Measurements from ENCODE around the gene CENPB. TPM values are rescaled to one million over a fixed set of nuclear protein-coding genes. Genes with fewer than 3 reads are reported as not detected.

CENPB gene
- total RNA-seq, 1 experiment from 2014 or later = 84.3 TPM

DNA sequence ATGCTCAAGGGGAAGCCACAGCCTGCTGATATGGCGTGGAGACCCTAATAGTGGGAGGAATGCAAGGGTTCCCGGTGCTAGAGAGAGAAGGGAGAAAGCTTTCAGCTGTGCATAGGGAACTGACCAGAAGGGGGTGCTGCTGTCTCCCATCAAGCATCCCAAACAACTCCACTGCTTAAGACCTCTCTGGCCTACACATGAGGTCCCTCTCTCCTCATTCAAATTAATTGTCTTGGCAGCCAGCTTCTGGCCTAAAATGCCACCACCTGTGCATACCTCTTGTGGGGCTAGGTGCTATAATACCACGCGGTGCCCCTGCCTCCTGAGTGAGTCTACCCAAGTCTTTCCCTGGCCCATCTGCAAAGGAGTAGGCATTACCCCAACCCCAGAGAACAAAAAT is 33.4 kb downstream of the CENPB start:
- ChIA-PET POLR2A (no interaction called here), CTCF (interaction anchor here (0.7 to 1.4 kb wide), 4 partner anchors 14 to 28 kb away, joined by 4 to 9 read pairs (median 6); partner anchors contain the start of genes ADISSP and SPEF1)

DNA sequence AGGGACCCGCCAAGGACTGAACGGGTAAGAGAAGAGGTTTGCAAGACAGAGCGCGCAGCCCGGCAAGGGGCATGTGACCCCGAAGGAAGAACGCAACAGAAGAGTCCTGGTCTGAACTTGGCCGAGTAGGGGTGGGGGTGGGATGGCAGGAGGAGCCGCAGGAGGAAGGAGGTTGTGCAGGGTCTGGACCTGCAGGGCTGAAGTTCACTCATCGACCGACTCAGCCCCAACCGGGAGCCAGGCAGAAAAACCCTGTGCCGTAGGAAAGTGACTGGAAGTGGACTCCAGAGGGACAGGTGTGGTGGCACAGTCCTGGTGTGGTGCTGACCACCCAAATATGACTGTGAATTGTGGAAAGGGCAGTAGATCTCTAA is 34.2 kb downstream of the CENPB start:
- Histone ChIP-seq H3K9me3 (no peaks in the 10 kb centered on the region), H3K27me3 (replicated peaks; ENCODE audit: control insufficient read depth, insufficient read depth, low read length) (no peaks in the 10 kb centered on the region), H3K4me1 (no peaks in the 10 kb centered on the region), H3K4me3 (ENCODE audit: low read depth, low read length) (no peak overlapping the region), H3K36me3 (ENCODE audit: control insufficient read depth, insufficient read depth, low read length) (0 out of 2 replicates have a peak, but pooled peaks cover 1% of the 10 kb centered on the region)
- Mint-ChIP-seq H3K36me3 (ENCODE audit: insufficient read depth, unreplicated experiment) (peaks cover 19% of the 10 kb centered on the region), H3K4me1 (ENCODE audit: low read depth, unreplicated experiment) (no peaks in the 10 kb centered on the region), H3K27ac (ENCODE audit: unreplicated experiment) (no peak overlapping the region), H3K4me3 (ENCODE audit: unreplicated experiment) (no peak overlapping the region), H3K9me3 (ENCODE audit: unreplicated experiment) (no peaks in the 10 kb centered on the region), H3K27me3 (ENCODE audit: insufficient read depth, unreplicated experiment) (no peaks in the 10 kb centered on the region)
- no TSS peak for BruUV-seq (replicated peaks)
- ChIA-PET POLR2A (no interaction called here), CTCF (interaction anchor here (1.0 to 1.4 kb wide), 3 partner anchors 15 to 26 kb away, joined by 5 to 9 read pairs (median 7); partner anchors contain the start of gene ADISSP)
- no peak for DNase-seq
- intact Hi-C loops (cut with micrococcal nuclease; ENCODE audit: unreplicated experiment) = loop anchor here (2.0 kb wide), 1 partner anchor 16 kb away; no protein-coding TSS in a partner anchor
- TF ChIP-seq, protein P1, sequence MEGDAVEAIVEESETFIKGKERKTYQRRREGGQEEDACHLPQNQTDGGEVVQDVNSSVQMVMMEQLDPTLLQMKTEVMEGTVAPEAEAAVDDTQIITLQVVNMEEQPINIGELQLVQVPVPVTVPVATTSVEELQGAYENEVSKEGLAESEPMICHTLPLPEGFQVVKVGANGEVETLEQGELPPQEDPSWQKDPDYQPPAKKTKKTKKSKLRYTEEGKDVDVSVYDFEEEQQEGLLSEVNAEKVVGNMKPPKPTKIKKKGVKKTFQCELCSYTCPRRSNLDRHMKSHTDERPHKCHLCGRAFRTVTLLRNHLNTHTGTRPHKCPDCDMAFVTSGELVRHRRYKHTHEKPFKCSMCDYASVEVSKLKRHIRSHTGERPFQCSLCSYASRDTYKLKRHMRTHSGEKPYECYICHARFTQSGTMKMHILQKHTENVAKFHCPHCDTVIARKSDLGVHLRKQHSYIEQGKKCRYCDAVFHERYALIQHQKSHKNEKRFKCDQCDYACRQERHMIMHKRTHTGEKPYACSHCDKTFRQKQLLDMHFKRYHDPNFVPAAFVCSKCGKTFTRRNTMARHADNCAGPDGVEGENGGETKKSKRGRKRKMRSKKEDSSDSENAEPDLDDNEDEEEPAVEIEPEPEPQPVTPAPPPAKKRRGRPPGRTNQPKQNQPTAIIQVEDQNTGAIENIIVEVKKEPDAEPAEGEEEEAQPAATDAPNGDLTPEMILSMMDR (IDR thresholded peaks at IDR 0.05; ENCODE audit: insufficient read depth in 1 of 2, low read depth in 1 of 2, low read length in 1 of 2, severe bottlenecking in 1 of 2, unreplicated experiment in 1 of 2) = no peak

More for the DNA sequence above, 33.4 kb downstream of the CENPB start:
- Mint-ChIP-seq H3K4me3 (ENCODE audit: unreplicated experiment) (no peak overlapping the region), H3K4me1 (ENCODE audit: low read depth, unreplicated experiment) (no peaks in the 10 kb centered on the region), H3K27ac (ENCODE audit: unreplicated experiment) (no peak overlapping the region), H3K36me3 (ENCODE audit: insufficient read depth, unreplicated experiment) (peaks cover 22% of the 10 kb centered on the region), H3K27me3 (ENCODE audit: insufficient read depth, unreplicated experiment) (no peaks in the 10 kb centered on the region), H3K9me3 (ENCODE audit: unreplicated experiment) (no peaks in the 10 kb centered on the region)
- no TSS peak for BruUV-seq (replicated peaks)
- Histone ChIP-seq H3K27me3 (replicated peaks; ENCODE audit: control insufficient read depth, insufficient read depth, low read length) (no peaks in the 10 kb centered on the region), H3K36me3 (ENCODE audit: control insufficient read depth, insufficient read depth, low read length) (0 out of 2 replicates have a peak, but pooled peaks cover 1% of the 10 kb centered on the region), H3K4me3 (ENCODE audit: low read depth, low read length) (no peak overlapping the region), H3K9me3 (no peaks in the 10 kb centered on the region), H3K4me1 (no peaks in the 10 kb centered on the region)
- DNase-seq = peak in 1 of 2 experiments; percentile 56
- TF ChIP-seq, protein P1 (IDR thresholded peaks at IDR 0.05; ENCODE audit: insufficient read depth in 1 of 2, low read depth in 1 of 2, low read length in 1 of 2, severe bottlenecking in 1 of 2, unreplicated experiment in 1 of 2) = peak; percentile 59 to 60
- intact Hi-C loops (cut with micrococcal nuclease; ENCODE audit: unreplicated experiment) = loop anchor here (2.0 kb wide), 1 partner anchor 16 kb away; no protein-coding TSS in a partner anchor

DNA sequence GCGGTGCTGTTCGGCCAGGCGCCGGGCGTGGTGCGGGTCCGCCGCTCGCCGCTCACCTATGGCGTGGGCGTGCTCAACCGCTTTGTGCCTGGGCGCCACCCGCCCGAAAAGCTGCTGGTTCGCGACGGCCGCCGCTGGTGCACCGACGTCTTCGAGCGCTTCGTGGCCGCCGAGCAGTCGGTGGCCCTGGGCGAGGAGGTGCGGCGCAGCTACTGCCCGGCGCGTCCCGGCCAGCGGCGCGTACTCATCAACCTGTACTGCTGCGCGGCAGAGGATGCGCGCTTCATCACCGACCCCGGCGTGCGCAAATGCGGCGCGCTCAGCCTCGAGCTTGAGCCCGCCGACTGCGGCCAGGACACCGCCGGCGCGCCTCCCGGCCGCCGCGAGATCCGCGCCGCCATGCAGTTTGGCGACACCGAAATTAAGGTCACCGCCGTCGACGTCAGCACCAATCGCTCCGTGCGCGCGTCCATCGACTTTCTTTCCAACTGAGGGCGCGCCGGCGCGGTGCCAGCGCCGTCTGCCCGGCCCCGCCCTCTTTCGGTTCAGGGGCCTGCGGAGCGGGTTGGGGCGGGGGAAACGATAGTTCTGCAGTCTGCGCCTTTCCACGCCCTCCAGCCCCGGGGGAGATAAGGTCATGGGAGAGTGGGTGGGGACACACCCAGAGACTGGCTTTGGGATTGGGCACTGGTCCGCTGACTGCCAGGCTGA is 34.7 kb downstream of the CENPB start:
- DNase-seq = no peak
- Histone ChIP-seq H3K4me1 (no peaks in the 10 kb centered on the region), H3K9me3 (no peaks in the 10 kb centered on the region), H3K4me3 (ENCODE audit: low read depth, low read length) (no peak overlapping the region), H3K27me3 (replicated peaks; ENCODE audit: control insufficient read depth, insufficient read depth, low read length) (no peaks in the 10 kb centered on the region), H3K36me3 (ENCODE audit: control insufficient read depth, insufficient read depth, low read length) (0 out of 2 replicates have a peak, but pooled peaks cover 1% of the 10 kb centered on the region)
- H3K9me3 Mint-ChIP-seq (ENCODE audit: unreplicated experiment) = no peaks in the 10 kb centered on the region
- CTCF ChIA-PET = interaction anchor here (1.1 to 1.4 kb wide), 2 partner anchors 17 to 36 kb away, joined by 4 to 7 read pairs; no protein-coding TSS in a partner anchor
- no TSS peak for BruUV-seq (replicated peaks)
- TF ChIP-seq, protein P1 (IDR thresholded peaks at IDR 0.05; ENCODE audit: insufficient read depth in 1 of 2, low read depth in 1 of 2, low read length in 1 of 2, severe bottlenecking in 1 of 2, unreplicated experiment in 1 of 2) = no peak
- H3K4me1 Mint-ChIP-seq (ENCODE audit: low read depth, unreplicated experiment) = no peaks in the 10 kb centered on the region
- no peak overlapping the region for H3K27ac Mint-ChIP-seq (ENCODE audit: unreplicated experiment)
- no peak overlapping the region for H3K4me3 Mint-ChIP-seq (ENCODE audit: unreplicated experiment)
- peaks cover 19% of the 10 kb centered on the region for H3K36me3 Mint-ChIP-seq (ENCODE audit: insufficient read depth, unreplicated experiment)
- intact Hi-C loops (cut with micrococcal nuclease; ENCODE audit: unreplicated experiment) = loop anchor here (2.0 kb wide), 1 partner anchor 17 kb away; no protein-coding TSS in a partner anchor
- H3K27me3 Mint-ChIP-seq (ENCODE audit: insufficient read depth, unreplicated experiment) = no peaks in the 10 kb centered on the region
- POLR2A ChIA-PET = no interaction called here
